GM12878 (cell line): Measurements from ENCODE around the gene SDC1. TPM values are rescaled to one million over a fixed set of nuclear protein-coding genes. Genes with fewer than 3 reads are reported as not detected.

Experiments used
- ATAC-seq: fragments of 200-7000 bp; cut with Tn5 transposase; 3 replicates; pipeline ENCODE4 v1.9.1; 2020; ENCODE audit warnings: mild to moderate bottlenecking, moderate library complexity
- BruUV-seq: library from RNA; stranded (reverse); fragments of 400-500 nt; replicated peaks from 2 replicates; lab custom pipeline; 2021; lab: Mats Ljungman, UMichigan
- CTCF ChIA-PET: fragments of 300-600 bp; sonication (Branson Sonifier 250); formaldehyde crosslinking; extraction: SDS; loops from one replicate; lab custom pipeline; 2021; ENCODE audit warnings: inconsistent platforms; lab: Yijun Ruan, JAX
- POLR2A ChIA-PET: fragments of 350-600 bp; formaldehyde crosslinking; extraction: SDS; loops from one replicate; lab custom pipeline; 2021; ENCODE audit warnings: inconsistent platforms; lab: Charles Lee
- RAD21 ChIA-PET: fragments of 300-600 bp; sonication (Branson Sonifier 250); formaldehyde crosslinking; loops from one replicate; lab custom pipeline; 2023; ENCODE audit warnings: antibody characterized with exemption; ENCODE audit not compliant: unreplicated experiment; lab: Charles Lee
- SMC1A ChIA-PET: fragments of 300-600 bp; sonication (Branson Sonifier 250); formaldehyde crosslinking; loops from one replicate; lab custom pipeline; 2023; ENCODE audit not compliant: unreplicated experiment, uncharacterized antibody; lab: Charles Lee
- DNase-seq: peaks from one replicate; pipeline ENCODE4 v3.0.0-alpha.2; 2011; ENCODE audit warnings: low read depth, low spot score
- FAIRE-seq: peaks from 3 replicates; lab custom pipeline; 2011; peaks lifted over from hg19 to GRCh38; lab: Jason Lieb, UNC
- H2AFZ ChIP-seq: 2 replicates; pipeline ENCODE4 v1.6.0; 2011; ENCODE audit warnings: low read depth, low read length, control low read depth; ENCODE audit not compliant: control insufficient read depth
- H3K27ac ChIP-seq: 2 replicates; pipeline ENCODE4 v1.5.1; 2011; ENCODE audit warnings: control low read depth; ENCODE audit not compliant: control insufficient read depth, insufficient read depth
- H3K27me3 ChIP-seq, 2 experiments: replicated peaks in 1 of 2; 2 replicates each; pipeline versions ENCODE4 v1.6.0 to v1.6.1; 2011; ENCODE audit warnings: low read length in 1 of 2; ENCODE audit not compliant: control insufficient read depth in 2 of 2, insufficient read depth in 2 of 2
- H3K36me3 ChIP-seq, 2 experiments: 2 replicates each; pipeline ENCODE4 v1.5.1; 2011; ENCODE audit warnings: low read length in 1 of 2; ENCODE audit not compliant: control insufficient read depth in 2 of 2, insufficient read depth in 2 of 2
- H3K4me1 ChIP-seq: 2 replicates; pipeline ENCODE4 v1.6.1; 2011; ENCODE audit warnings: mild to moderate bottlenecking, low read length, moderate library complexity, mixed read lengths; ENCODE audit not compliant: control insufficient read depth, insufficient read depth
- H3K4me2 ChIP-seq: 2 replicates; pipeline ENCODE4 v1.6.0; 2011; ENCODE audit warnings: control low read depth; ENCODE audit not compliant: control insufficient read depth, insufficient read depth
- H3K4me3 ChIP-seq: fragments of 200-600 bp; sonication (generic); 2 replicates; pipeline ENCODE4 v1.5.1; 2016
- H3K79me2 ChIP-seq: 2 replicates; pipeline ENCODE4 v1.6.0; 2011; ENCODE audit warnings: low read length; ENCODE audit not compliant: control insufficient read depth, insufficient read depth
- H3K9ac ChIP-seq: 2 replicates; pipeline ENCODE4 v1.8.0; 2011; ENCODE audit warnings: low read length, control low read depth, mixed read lengths; ENCODE audit not compliant: control insufficient read depth, insufficient read depth
- H3K9me3 ChIP-seq: replicated peaks from 3 replicates; pipeline ENCODE4 v1.5.1; 2011; ENCODE audit warnings: mild to moderate bottlenecking, low read length; ENCODE audit not compliant: control insufficient read depth, insufficient read depth
- H4K20me1 ChIP-seq: 2 replicates; pipeline ENCODE4 v1.6.0; 2011; ENCODE audit not compliant: control insufficient read depth, insufficient read depth
- MEF2A ChIP-seq: IDR thresholded peaks from 2 replicates; pipeline ENCODE4 v1.6.1; 2011; ENCODE audit warnings: low read depth, mild to moderate bottlenecking, low read length, moderate library complexity; ENCODE audit not compliant: insufficient read depth
- WGBS: methylation state at CpG from one replicate; pipeline ENCODE4 v1.1.6; 2016; ENCODE audit warnings: low lambda C conversion rate; ENCODE audit not compliant: insufficient replicate concordance, insufficient coverage; ENCODE audit errors: missing lambda C conversion rate; 5-methylcytosine and 5-hydroxymethylcytosine counted together
- in situ Hi-C: fragments of 300-500 bp; cut with MboI; formaldehyde crosslinking; loops from 9 replicates; pipeline ENCODE4 v1.14.3; 2018; ENCODE audit warnings: mixed read lengths
- intact Hi-C: fragments of 100-400 bp; cut with micrococcal nuclease; formaldehyde crosslinking; loops from one replicate; pipeline ENCODE4 v1.14.2; 2022; ENCODE audit not compliant: unreplicated experiment
- polyA plus RNA-seq, 11 experiments: library from polyadenylated mRNA; depleted of rRNA in 4 of 11; unstranded in 6 of 11; stranded (reverse) in 5 of 11; fragments of >200 nt; fragmentation: Nextera tagmentation in 4 of 11; fragmentation: Illumina TruSeq in 1 of 11; extraction: Ambion mirVana in 4 of 11; extraction: Trizol in 1 of 11; gene quantifications; 1 replicate in 1 of 11; 2 replicates in 10 of 11; pipeline versions ENCODE4 v1.2.1 to v1.2.3, GENCODE V29; 2011 to 2016; ENCODE audit warnings: inconsistent platforms in 2 of 11, missing spikeins in 2 of 11, low read depth in 1 of 11
- total RNA-seq, 4 experiments: library from RNA; depleted of rRNA in 3 of 4; stranded (reverse); fragments of >200 nt in 3 of 4; fragmentation: Illumina TruSeq in 1 of 4; extraction: Trizol in 1 of 4; gene quantifications; 2 replicates each; pipeline versions ENCODE4 v1.2.1 to v1.2.3, GENCODE V29; 2013 to 2021
- TF ChIP-seq, protein P1 (sequence below): IDR thresholded peaks from 2 replicates; pipeline ENCODE4 v1.6.1; 2012; ENCODE audit warnings: low read depth, low read length, improper control_type of control experiment

The SDC1 gene
- total and polyA plus RNA-seq, 10 of the 15 experiments (the other 5 are each of a cell fraction or from before 2014, with no cell fraction given) = 0.85 to 36.8 (median 23.7) TPM

DNA sequence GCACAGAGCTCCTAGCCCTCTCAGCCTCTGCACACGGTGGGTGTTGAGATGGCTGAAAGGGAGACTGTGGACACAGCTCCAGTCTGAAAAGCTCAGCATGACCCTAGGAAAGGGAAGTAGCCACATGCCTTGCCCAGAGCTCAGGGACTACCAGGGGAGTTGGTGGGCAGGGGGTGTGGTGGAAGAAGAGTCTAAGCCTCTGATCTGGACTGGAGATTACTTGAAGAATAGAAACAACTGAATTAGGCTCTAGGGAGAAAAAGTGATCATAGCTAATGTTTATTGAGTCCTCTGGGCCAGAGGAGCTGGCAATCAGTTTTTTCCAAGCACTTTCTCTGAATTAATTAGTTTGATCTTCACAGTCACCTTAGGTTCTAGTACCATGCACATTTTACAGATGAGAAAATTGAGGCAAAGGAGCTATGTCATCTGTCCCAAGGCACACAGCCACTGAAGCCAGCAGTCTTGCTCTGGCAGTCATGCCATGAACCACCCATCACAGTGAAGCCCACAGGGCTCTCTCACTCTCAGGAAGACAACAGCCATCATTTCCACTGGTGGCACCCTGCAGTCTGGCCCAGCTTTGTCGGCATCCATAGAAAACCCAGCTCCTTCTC is 10.3 kb downstream of the SDC1 start:
- H3K27me3 ChIP-seq = no peaks in the 10 kb centered on the region
- H3K4me2 ChIP-seq = 0 out of 2 replicates have a peak overlapping the region, but pooled peaks have one; percentile 83
- intact Hi-C loops (no loop called here), in situ Hi-C loops (no loop called here)
- CTCF ChIA-PET = interaction anchor here (0.8 to 6.2 kb wide), 3 partner anchors 8 to 68 kb away, joined by 3 to 39 read pairs (median 16); partner anchors contain the start of gene SDC1
- RAD21 ChIA-PET = interaction anchor here (0.7 to 6.2 kb wide), 6 partner anchors 7 to 79 kb away, joined by 3 to 69 read pairs (median 5); partner anchors contain the start of gene SDC1
- ATAC-seq (peak; percentile 45), FAIRE-seq (no peak), DNase-seq (no peak)
- no peak overlapping the region for H3K9ac ChIP-seq
- WGBS = 72% methylated on average over 2 of the region's 2 CpGs
- no peak for TF ChIP-seq MEF2A
- TF ChIP-seq, protein P1, sequence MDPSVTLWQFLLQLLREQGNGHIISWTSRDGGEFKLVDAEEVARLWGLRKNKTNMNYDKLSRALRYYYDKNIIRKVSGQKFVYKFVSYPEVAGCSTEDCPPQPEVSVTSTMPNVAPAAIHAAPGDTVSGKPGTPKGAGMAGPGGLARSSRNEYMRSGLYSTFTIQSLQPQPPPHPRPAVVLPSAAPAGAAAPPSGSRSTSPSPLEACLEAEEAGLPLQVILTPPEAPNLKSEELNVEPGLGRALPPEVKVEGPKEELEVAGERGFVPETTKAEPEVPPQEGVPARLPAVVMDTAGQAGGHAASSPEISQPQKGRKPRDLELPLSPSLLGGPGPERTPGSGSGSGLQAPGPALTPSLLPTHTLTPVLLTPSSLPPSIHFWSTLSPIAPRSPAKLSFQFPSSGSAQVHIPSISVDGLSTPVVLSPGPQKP = 0 out of 2 replicates have a peak, but pooled peaks have one; percentile 3
- H4K20me1 ChIP-seq = no peaks in the 10 kb centered on the region
- SMC1A ChIA-PET = interaction anchor here (0.6 to 1.4 kb wide), 7 partner anchors 11 to 258 kb away, joined by 3 to 8 read pairs (median 5); partner anchors contain the start of gene SDC1
- H3K79me2 ChIP-seq = peaks cover 29% of the 10 kb centered on the region
- H3K4me1 ChIP-seq = peaks cover 48% of the 10 kb centered on the region
- H3K36me3 ChIP-seq = no peaks in the 10 kb centered on the region
- H3K4me3 ChIP-seq = no peak overlapping the region
- BruUV-seq = no TSS peak
- peak overlapping the region; percentile 45 for H3K27ac ChIP-seq
- POLR2A ChIA-PET = interaction anchor here (0.6 to 5.0 kb wide), 6 partner anchors 8 to 69 kb away, joined by 3 to 38 read pairs (median 4); partner anchors contain the start of gene SDC1
- no peaks in the 10 kb centered on the region for H3K9me3 ChIP-seq
- H2AFZ ChIP-seq = peak overlapping the region; percentile 21; the same call in 1 of the 2 replicates
